Measurements from ENCODE around the gene PRAMEF12.

PRAMEF12 gene

DNA sequence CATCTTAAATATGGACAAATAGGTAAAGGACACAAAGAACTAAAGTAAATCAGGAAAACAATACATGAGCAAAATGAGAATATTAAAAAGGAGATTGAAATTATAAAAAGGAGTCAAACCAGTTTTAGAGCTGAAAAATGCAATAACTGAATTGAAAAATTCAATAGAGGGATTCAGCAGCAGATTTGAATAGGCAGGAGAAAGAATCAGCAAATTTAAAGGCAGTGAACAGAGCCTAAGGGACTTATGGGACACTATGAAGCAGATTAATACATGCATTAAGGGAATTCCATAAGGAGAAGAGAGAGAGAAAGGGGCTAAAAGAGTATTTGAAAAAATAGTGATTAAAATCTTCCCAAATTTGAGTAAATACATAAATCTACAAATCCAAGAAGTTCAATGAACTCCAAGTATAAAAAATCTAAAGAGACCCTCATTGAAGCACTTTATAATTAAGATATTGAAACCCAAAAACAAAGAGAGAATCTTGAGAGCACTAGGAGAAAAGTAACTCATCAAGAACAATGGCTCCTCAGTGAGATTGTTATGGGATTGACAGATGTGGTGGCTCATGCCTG, 24.7 kb upstream of the PRAMEF12 start:
- H3K9ac ChIP-seq = no peak overlapping the region
- TF ChIP-seq Cebpa-rat (IDR thresholded peaks at IDR 0.05) = no peak
- peaks cover 35 to 41% (median 38%) of the 10 kb centered on the region in 11 experiments for H3K9me3 ChIP-seq (replicated peaks in 1 of 11)
- H3K4me1 ChIP-seq = no peaks in the 10 kb centered on the region
- no peak overlapping the region for H3K27ac ChIP-seq
- 0 out of 22 replicates have a peak, but pooled peaks cover 0 to 4% (median 0%) of the 10 kb centered on the region in 11 experiments for H3K36me3 ChIP-seq
- H3K4me3 ChIP-seq = no peak overlapping the region; a peak in 1 of 20 replicates
- no peaks in the 10 kb centered on the region for H3K27me3 ChIP-seq
- H4K20me1 ChIP-seq = no peaks in the 10 kb centered on the region
- H3K4me2 ChIP-seq = no peak overlapping the region

DNA sequence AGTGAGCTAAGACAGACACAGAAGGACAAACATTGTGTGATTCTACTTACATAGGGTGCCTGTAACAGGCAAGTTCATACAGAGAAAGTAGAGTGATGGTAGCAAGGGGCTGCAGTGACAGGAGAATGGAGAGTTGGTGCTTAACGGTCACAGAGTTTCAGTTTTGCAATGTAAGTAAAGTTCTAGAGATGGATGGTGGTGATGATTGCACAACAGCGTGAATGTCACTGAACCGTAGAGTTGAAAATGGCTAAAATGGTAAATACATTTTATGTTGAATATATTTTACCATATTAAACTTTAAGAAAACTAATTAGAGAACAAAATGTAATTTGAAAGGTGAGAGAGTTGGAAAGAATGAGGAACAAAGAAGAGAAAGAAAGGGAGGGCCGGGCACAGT, 18.8 kb upstream of the PRAMEF12 start:
- H3K4me2 ChIP-seq = no peak overlapping the region
- H3K27me3 ChIP-seq = no peaks in the 10 kb centered on the region
- H3K9ac ChIP-seq = no peak overlapping the region
- peaks cover 0 to 3% (median 0%) of the 10 kb centered on the region in 10 experiments; a peak in 1 of 20 replicates for H3K4me1 ChIP-seq
- TF ChIP-seq Cebpa-rat (IDR thresholded peaks at IDR 0.05) = peak in 1 of 11 experiments; percentile 46; a peak in 2 of 22 replicates
- peaks cover 5 to 13% (median 10%) of the 10 kb centered on the region in 11 experiments; a peak in 21 of 22 replicates for H3K9me3 ChIP-seq (replicated peaks in 1 of 11)
- H3K36me3 ChIP-seq = no peaks in the 10 kb centered on the region
- H3K27ac ChIP-seq = no peak overlapping the region
- no peaks in the 10 kb centered on the region for H4K20me1 ChIP-seq
- no peak overlapping the region for H3K4me3 ChIP-seq

DNA sequence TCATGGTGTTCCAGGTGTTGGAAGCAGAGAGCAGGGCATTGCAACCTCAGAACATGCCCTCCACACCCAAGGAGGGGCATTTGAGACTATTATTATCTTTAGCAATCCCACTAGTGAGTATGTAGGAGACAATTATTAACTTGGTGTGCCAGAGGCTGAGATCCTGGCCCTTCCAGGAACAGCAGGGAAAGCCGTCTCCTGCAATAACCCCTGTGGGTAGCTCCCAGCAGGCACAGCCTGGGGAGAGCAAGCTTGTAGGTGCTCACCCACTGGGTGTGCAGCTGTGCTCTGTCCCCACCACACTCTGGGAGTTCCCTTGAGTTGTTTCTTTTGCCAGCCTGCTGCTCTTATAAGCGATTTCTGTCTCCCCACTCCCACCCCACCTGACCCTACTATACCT, 17.3 kb upstream of the PRAMEF12 start:
- Histone ChIP-seq H3K9ac (no peak overlapping the region), H3K36me3 (no peaks in the 10 kb centered on the region), H3K27me3 (no peaks in the 10 kb centered on the region), H3K9me3 (replicated peaks in 1 of 11) (0 out of 22 replicates have a peak, but pooled peaks cover 0 to under 1% (median 0%) of the 10 kb centered on the region in 11 experiments), H3K4me2 (no peak overlapping the region), H3K27ac (no peak overlapping the region), H4K20me1 (no peaks in the 10 kb centered on the region), H3K4me3 (no peak overlapping the region), H3K4me1 (peaks cover 0 to 3% (median 0%) of the 10 kb centered on the region in 10 experiments; a peak in 1 of 20 replicates)
- no peak for TF ChIP-seq Cebpa-rat (IDR thresholded peaks at IDR 0.05)

DNA sequence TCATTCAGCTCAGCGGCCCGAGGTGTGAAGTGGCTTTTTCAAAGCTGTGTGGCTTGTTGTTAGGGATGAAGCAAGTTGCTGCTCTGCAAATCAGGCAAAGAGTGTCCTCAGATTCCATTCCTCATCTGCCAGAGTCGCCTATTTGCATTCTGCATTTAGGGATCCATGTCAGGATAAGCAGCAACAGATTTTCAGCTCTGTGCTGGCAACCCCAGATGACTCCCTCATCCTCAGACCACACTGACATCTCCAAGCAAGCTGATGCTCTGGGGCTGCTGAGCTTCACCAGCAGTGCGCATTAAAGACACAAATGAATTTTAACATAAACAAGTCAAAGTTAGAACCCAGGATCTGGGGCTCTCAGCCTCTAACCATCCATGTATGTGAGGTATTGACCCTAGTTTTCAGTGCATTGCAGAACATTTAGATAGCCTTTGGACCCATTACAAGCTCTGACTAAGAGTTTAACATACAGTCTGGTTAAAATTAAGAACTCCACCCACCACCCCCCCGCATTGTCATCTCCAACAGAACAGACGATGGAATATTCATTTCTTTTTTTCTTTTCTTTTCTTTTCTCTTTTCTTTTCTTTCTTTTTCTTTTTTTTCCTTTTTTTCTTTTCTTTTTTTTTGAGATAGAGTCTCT, 16.6 kb upstream of the PRAMEF12 start:
- TF ChIP-seq Cebpa-rat (IDR thresholded peaks at IDR 0.05) = no peak
- H3K27me3 ChIP-seq = no peaks in the 10 kb centered on the region
- peaks cover 0 to 3% (median 0%) of the 10 kb centered on the region in 10 experiments; a peak in 1 of 20 replicates for H3K4me1 ChIP-seq
- no peaks in the 10 kb centered on the region for H3K36me3 ChIP-seq
- no peak overlapping the region for H3K4me3 ChIP-seq
- H3K27ac ChIP-seq = no peak overlapping the region
- no peak overlapping the region for H3K4me2 ChIP-seq
- H3K9ac ChIP-seq = no peak overlapping the region
- H3K9me3 ChIP-seq (replicated peaks in 1 of 11) = no peaks in the 10 kb centered on the region
- H4K20me1 ChIP-seq = no peaks in the 10 kb centered on the region

DNA sequence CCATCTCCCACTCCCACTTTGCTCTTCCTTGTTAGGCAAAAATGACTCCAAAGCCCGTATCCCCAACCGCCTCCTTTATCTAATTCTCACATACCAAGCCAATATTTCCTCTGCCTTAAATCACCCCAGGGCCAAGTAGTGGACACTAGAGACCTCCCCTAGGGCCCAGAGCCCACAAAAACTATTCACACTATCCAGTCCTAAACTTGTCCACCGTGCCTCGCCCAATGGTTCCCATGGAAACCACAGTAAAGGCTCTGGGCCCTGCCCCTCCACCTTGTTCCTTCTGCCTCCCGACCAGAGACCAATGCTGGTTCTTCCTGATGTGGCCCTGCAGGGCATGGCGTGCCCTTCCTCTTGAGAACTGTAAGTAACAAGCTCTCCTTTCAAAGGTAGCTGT, 15.7 kb upstream of the PRAMEF12 start:
- H3K4me2 ChIP-seq = no peak overlapping the region
- H3K9ac ChIP-seq = no peak overlapping the region
- H3K27ac ChIP-seq = no peak overlapping the region
- peaks cover 0 to 3% (median 0%) of the 10 kb centered on the region in 10 experiments; a peak in 1 of 20 replicates for H3K4me1 ChIP-seq
- TF ChIP-seq Cebpa-rat (IDR thresholded peaks at IDR 0.05) = no peak
- H4K20me1 ChIP-seq = no peaks in the 10 kb centered on the region
- H3K4me3 ChIP-seq = no peak overlapping the region
- H3K9me3 ChIP-seq (replicated peaks in 1 of 11) = no peaks in the 10 kb centered on the region
- H3K36me3 ChIP-seq = no peaks in the 10 kb centered on the region
- H3K27me3 ChIP-seq = no peaks in the 10 kb centered on the region

DNA sequence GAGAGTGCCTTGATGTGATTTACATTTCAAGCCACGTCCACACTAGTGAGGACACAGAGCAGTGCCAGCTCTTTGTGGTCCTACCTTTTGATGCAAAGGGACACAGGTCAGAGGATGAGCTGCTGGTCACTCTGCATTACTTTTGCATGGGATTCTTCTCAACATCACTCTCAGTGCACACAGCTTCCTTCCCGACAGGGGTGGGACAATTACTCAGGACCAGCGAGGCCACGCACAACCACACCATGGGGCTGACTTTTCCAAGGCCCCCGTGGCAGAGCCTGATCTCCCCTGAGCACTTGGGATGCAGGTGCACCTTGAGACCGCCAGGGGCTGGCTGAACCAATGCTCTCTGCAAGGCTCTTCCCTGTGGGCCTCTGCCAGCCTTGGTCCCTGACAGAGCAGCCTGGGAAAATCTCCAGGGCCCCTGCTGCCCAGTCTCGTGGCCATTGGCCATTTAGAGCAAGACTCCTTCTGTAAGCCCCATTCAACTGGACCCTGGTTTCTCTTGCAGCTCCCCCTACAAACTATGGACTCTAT, 13.2 kb upstream of the PRAMEF12 start:
- no peaks in the 10 kb centered on the region for H3K36me3 ChIP-seq
- no peaks in the 10 kb centered on the region for H4K20me1 ChIP-seq
- no peaks in the 10 kb centered on the region for H3K9me3 ChIP-seq (replicated peaks in 1 of 11)
- H3K4me3 ChIP-seq = no peak overlapping the region
- H3K27ac ChIP-seq = no peak overlapping the region
- TF ChIP-seq Cebpa-rat (IDR thresholded peaks at IDR 0.05) = no peak
- no peak overlapping the region for H3K9ac ChIP-seq
- H3K4me2 ChIP-seq = no peak overlapping the region
- H3K4me1 ChIP-seq = no peaks in the 10 kb centered on the region
- H3K27me3 ChIP-seq = no peaks in the 10 kb centered on the region

DNA sequence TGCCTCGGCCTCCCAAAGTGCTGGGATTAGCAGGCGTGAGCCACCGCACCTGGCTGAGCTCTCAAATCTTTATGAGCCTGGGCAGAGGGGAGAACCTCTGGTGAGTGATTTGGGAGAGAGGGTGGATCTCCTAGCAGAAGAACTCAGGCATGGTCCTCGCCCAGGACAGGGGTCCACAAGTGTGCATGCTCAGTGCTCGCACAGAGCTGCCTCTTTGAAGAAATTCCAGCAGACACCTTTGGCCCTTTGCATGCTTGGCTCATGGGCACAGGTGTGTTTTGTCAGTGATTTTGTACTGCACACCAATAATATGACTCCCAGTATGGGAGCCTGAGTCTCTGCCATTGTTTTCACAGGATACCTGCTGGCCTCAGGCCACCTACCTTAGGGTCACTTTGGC, 11.8 kb upstream of the PRAMEF12 start:
- no peak for TF ChIP-seq Cebpa-rat (IDR thresholded peaks at IDR 0.05)
- H4K20me1 ChIP-seq = no peaks in the 10 kb centered on the region
- H3K4me2 ChIP-seq = no peak overlapping the region
- H3K27ac ChIP-seq = no peak overlapping the region
- no peak overlapping the region for H3K9ac ChIP-seq
- H3K9me3 ChIP-seq (replicated peaks in 1 of 11) = no peaks in the 10 kb centered on the region; a peak in 1 of 22 replicates
- no peaks in the 10 kb centered on the region for H3K36me3 ChIP-seq
- no peak overlapping the region for H3K4me3 ChIP-seq
- no peaks in the 10 kb centered on the region for H3K4me1 ChIP-seq
- H3K27me3 ChIP-seq = no peaks in the 10 kb centered on the region

DNA sequence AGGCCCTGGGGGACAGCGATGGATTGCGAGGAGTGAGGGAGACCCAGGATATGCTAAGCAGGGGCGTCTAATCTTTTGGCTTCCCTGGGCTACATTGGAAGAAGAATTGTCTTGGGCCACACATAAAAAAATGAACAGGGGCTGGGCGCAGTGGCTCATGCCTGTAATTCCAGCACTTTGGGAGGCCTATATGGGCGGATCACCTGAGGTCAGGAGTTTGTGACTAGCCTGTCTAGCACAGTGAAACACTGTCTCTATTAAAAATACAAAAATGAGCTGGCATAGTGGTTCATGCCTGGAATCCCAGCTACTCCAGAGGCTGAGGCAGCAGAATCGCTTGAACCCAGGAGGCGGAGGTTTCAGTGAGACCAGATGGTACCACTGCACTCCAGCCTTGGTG, 10.8 kb upstream of the PRAMEF12 start:
- Histone ChIP-seq H3K36me3 (no peaks in the 10 kb centered on the region), H4K20me1 (no peaks in the 10 kb centered on the region), H3K27me3 (no peaks in the 10 kb centered on the region), H3K4me1 (no peaks in the 10 kb centered on the region), H3K27ac (no peak overlapping the region), H3K4me3 (no peak overlapping the region), H3K4me2 (no peak overlapping the region), H3K9me3 (replicated peaks in 1 of 11) (no peaks in the 10 kb centered on the region; a peak in 1 of 22 replicates), H3K9ac (no peak overlapping the region)
- no peak for TF ChIP-seq Cebpa-rat (IDR thresholded peaks at IDR 0.05)

DNA sequence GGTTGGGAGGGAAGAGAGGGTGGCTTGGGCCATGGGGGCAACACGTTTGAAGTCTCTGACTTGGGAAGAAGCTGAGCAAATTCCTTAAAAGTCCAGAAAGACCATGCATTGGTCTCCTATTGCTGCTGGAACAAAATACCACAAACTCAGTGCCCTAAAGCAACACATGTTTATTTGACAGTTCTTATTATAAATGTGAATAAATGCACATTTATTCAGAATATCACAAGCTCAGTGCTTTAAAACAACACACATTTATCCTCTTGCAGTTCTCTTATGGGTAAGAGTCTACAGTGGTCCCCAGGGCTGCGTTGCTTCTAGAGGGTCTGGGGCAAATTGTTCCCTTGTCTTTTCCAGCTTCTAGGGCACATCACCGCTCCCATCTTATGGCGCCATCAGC, 10.1 kb upstream of the PRAMEF12 start:
- Histone ChIP-seq H3K27ac (no peak overlapping the region), H3K9me3 (replicated peaks in 1 of 11) (no peaks in the 10 kb centered on the region; a peak in 1 of 22 replicates)

More for the DNA sequence above, 10.1 kb upstream of the PRAMEF12 start:
- TF ChIP-seq Cebpa-rat (IDR thresholded peaks at IDR 0.05) = no peak
- no peaks in the 10 kb centered on the region for H3K36me3 ChIP-seq
- H3K9ac ChIP-seq = no peak overlapping the region
- no peaks in the 10 kb centered on the region for H3K27me3 ChIP-seq
- no peak overlapping the region for H3K4me3 ChIP-seq
- H4K20me1 ChIP-seq = no peaks in the 10 kb centered on the region
- H3K4me2 ChIP-seq = no peak overlapping the region
- H3K4me1 ChIP-seq = no peaks in the 10 kb centered on the region
